Stimulated activated CD8-positive, alpha-beta memory T cell treated with anti-CD3 and anti-CD28 coated beads, Interleukin-4, amount 100 ng/mL, for 48 hours (primary cell): ENCODE results near the gene MIA.
"Not testable (repeated sequence)": the region's sequence is repeated elsewhere in the genome, so short reads cannot be mapped to it uniquely, and the experiment has no call there.

Experiments
- DNase-seq: peaks from one replicate; pipeline ENCODE4 v3.0.0-alpha.2; 2020

Gene MIA

DNA sequence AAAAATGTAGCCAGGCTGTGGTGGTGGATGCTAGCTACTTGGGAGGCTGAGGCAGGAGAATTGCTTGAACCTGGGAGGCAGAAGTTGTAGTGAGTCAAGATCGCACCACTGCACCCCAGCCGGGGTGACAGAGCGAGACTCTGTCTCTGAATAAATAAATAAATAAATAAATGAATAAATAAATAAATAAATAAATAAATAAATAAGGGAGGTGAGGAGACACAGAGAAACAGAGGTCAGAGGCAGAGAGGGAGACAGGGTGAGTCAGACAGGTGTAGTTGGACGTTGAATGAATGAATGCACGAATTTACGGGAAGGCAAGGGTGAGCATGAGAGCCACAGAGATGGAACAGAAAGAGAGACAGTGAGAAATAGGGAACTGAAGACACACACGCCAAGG is 5.8 kb downstream of the MIA start:
- DNase-seq: no peak

GRCh38 chr19:40783711-40784110 is 8.4 kb downstream of the MIA start:
- DNase-seq: no peak

- DNase-seq: not testable (repeated sequence)
Observed at GRCh38 chr19:40784146-40784545, 8.8 kb downstream of the MIA start.

DNA sequence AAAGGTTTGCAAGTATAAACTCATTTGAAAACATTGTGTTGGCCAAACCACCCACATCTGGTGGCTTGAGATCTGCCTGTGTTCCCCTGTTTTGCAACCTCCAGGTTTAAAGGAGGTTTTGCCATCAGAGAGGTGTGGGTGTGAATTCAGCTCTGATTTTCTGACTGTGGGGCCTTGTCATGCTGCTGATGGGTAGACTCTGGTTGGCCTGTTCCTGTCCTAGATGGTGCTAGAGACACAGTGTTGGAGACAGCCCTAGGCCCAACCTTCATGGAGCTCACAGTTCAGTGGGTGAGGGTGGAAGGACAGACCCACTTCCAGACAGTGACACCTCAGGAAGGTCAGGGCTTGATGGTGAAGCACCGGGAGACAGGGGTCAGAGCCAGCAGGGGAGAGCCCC is 10.2 kb downstream of the MIA start:
- DNase-seq: no peak

- no peak for DNase-seq
Observed at GRCh38 chr19:40786060-40787037, 11.0 kb downstream of the MIA start.

DNA sequence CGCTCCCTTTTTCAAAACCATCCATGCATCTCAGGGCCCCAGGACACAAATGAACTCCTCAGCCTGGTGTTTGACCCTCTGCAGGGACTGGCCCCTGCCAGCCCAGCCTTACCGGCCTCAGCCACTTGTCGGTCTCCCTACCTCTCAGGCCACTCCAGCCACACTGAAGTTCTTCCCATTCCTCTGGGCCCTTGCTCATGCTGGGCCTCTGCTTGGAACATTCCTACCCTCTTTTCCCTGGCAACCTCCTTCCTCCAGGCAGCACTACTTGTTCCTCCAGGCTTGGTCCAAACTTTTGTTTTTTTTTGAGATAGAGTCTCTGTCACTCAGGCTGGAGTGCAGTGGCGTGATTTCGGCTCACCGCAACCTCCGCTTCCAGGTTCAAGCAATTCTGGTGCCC is 16.0 kb downstream of the MIA start:
- DNase-seq: no peak

DNA sequence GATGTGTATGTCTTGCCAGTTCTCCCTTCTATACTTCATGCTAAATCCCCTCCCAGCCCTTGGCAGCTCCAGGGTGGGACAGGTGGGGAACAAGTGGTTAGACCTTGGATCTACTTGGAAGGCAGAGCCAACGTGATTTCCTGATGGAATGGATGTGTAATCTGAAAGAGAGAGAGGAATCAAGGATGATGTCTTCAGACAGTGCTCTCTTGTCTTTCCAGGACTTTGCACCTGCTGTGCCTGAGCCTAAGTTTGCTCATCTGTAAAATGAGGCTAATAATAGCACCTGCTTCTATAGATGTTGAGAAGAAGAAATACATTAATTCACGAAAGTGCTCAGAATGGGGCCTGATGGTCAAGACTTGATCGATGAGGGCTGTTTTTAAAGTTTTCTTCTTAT is 16.7 kb downstream of the MIA start:
- no peak for DNase-seq

GRCh38 chr19:40797166-40797962 is 22.0 kb downstream of the MIA start:
- no peak for DNase-seq

DNA sequence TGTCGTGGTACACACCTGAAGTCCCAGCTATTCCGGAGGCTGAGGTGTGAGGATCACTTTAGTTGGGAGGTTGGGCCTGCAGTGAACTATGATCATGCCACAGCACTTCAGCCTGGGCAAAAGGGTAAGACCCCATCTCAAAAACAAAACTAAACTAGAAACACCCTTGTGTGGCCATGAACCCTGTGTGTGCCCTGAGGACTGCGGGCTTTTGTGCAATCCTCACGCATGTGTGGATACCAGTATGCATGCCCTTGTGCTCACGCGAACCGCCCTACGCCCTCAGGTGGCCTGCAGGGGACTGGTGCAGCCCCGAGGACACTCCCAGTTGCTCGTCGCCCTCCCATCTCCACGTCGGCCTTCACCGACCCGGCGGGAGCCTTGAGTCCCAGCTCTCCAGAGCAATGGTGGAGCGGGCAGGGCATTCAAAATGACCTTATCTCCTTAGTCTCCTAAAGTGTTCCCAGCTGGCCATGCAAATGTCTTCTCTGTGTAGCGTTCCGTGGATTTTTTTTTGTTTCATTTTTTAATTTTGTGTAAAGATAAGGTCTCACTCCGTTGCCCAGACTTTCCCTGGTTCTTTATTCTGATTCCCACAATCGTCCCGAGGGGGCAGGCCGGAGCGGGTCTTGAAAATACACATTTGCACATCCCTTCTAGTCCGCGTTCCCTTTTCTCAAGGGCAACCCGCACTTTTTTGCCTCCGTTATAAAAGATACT is 22.8 kb downstream of the MIA start:
- peak; percentile 76 for DNase-seq

DNA sequence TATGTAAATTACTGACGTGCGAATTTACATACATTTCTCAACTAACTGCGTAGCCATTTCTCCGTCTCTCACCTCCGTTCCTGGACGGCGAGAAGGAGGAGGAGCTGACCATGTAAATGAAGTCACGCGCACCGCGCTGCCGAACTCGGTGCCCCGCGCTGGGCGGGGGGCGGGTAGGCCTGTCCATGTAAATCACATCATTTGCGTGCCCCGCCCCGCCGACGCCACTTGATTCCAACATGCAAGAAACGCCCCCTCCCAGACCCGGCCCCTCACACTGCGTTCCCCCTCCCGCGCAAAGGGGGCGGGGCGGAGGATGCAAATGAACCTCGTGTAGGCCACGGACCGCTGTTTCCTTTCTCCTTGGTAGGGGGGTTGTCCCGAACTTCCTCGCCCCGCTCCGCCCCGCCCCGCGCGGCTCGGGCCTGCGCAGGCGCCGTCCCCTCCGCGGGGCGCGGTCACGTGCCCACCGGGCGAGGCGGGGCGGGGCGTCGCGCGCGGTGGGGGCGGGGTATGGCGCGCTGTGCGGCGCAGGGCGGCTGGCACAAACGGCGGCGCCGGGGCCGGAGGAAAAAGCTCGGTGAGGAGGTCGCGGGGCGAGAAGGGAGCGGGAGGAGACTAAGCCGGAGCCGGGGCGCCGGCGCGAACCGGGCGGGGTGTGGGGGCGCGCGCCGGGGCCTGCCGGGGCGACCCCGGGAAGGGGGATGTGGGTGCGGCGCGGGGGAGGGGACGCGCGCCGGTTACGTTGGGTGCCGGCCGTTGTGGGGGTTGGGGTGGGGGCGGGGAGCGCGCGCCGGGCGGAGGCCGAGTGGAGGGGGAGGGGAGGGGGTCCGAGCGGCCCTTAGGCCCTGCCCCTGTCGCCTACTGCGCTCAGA is 23.6 kb downstream of the MIA start, which contains the start of gene EGLN2:
Gene EGLN2 (plus strand): TSS at position 509 of the 875 bp plus-strand sequence. CDS start 1,382 bp downstream, outside the sequence.
- peak; percentile 100 for DNase-seq

DNA sequence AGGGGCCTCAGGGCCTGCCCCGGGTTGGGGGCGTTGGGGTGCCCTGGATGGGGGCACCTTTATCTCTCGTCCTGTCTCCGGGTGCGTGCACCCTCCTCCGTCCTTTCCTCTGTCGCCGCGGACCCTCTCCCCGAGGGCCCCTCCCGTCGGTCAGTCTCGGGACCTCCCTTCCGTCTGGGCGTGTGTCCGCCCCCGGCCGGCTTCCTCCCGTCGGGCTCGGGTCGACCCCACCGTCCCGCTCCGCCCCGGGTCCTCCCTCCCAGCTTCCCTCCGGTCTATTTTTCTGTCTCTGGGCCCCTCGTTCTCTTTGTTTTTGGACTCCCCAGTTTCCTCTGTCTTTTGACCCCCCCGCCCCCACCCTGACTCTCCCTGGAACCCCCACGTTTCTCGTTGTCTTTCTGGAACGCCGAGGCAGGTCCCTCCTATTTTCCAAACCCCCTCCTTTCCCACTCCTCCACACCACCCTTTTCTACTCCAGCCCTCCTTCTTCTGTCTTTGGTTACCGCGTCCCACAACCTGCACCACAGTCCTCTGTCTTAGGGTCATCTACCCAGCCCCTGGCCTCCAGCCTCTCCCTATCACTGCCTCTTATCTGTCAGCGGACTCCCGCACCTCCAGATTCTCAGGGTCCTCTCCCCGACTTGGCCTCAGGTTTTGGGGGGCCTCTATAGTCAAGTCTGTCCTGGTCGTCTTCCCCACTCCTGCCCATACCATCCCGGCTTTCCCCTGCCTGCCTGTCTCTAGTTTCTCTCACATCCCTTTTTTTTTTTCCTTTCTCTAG is 24.4 kb downstream of the MIA start:
- DNase-seq: peak; percentile 60

- no peak for DNase-seq
Observed at GRCh38 chr19:40800339-40800996, 25.1 kb downstream of the MIA start.

DNA sequence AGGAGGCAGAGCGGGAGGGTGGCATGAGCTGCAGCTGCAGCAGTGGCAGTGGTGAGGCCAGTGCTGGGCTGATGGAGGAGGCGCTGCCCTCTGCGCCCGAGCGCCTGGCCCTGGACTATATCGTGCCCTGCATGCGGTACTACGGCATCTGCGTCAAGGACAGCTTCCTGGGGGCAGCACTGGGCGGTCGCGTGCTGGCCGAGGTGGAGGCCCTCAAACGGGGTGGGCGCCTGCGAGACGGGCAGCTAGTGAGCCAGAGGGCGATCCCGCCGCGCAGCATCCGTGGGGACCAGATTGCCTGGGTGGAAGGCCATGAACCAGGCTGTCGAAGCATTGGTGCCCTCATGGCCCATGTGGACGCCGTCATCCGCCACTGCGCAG is 25.7 kb downstream of the MIA start:
- DNase-seq: no peak

DNA sequence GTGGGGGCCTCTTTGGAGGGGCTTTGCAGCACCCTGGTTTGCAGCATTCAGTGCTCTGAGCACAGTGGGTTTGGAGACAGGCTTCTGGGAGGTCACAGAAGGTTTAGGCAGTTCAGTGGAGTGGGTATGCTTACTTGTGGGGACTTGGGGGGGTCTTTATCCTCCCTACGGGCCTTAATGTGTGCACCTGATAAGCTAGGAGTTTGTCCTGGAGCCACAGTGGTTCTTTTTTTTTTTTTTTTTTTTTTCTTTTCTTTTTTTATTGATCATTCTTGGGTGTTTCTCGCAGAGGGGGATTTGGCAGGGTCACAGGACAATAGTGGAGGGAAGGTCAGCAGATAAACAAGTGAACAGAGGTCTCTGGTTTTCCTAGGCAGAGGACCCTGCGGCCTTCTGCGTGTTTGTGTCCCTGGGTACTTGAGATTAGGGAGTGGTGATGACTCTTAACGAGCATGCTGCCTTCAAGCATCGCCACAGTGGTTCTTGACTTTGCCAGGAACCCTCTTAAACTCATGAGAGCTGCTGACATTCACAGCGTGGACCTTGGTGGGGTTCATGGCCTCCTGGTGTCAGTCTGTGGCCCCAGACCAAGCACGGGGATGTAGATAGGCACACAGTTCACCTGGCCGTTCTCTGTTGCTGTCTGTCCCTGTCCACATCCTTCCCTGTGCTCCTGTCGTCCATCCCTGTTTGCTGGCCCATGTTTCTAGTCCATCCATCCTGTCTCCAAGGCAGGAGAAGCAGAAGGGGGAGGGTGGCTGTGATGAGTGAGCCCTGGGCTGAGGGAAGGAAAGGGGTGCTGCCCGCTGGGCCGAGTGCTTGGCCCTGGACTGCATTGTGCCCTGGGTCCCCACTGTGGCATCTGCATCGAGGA is 26.3 kb downstream of the MIA start:
- no peak for DNase-seq

DNA sequence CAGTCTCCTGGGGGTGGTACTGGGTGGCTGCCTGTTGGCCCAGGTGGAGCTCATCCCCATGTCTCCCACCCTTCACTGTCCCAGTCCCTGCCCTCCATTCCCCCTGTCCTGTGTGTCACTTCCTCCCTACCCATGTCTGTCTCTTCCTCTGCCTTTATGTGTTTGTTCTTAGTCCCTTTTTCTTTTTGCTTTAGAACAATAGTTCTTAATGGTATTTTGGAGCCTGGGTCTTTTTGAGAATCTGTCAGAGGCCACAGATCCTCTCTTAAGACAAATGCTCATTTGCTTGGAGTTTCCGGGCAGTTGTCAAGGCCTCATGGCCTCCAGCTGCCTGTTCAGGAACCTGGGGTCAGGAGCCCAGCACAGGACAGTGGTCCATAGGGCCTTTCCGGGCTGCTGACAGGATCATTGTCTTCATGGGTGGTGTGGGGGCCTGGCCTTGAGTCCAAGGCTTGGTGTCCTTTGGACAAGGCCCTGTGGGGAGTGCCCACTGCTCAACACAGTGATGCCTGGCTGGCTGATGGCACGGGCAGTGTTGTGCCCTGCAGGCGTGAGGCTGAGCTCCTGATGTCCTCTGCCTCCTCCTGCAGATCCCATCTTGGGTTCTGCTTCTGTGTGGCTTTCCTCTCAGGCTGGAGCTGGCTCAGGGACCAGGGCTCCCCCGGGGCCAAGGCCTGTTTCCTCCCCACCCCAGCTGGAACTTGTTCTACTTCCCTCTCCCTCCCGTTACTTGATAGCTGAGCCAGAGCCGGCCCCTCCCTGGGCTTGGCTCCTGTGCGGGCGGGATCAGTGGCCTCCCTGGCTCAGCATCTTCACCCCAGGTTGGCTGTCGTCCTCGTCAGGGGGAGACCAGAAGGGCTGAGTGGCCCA is 27.2 kb downstream of the MIA start:
- DNase-seq: no peak

DNA sequence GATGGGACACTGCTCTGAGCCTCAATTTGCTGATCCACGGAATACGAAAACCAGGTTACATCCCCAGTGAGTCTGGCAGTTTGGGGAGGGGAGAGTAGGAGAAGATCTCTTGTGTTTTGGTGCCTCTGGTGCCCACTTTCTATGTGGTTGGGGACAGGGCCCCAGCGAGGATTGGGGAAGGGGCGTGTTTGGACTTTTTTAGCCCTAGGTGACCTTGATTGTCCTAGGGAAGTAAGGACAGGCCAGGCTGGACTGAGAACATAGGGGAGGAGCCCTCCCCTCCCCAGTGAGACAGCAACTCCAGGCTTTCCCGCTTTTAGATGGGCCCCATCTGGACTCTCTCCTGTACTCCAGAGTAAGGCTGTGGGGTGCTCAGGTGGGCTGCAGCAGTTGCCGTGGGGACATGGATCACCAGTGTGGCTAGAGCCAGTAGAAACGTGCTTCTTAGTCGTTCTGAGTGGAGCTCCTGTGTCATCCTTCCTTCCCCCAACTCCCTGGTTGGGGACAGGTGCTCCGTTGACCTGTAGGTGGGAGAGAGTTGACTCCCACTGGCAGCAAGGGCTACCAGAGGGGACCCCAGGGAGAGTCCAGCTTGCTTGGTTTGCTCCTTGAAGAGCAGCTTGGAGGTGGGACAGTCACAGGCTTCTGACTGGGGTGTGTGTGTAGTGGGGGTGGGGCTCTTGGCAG is 28.0 kb downstream of the MIA start:
- no peak for DNase-seq

DNA sequence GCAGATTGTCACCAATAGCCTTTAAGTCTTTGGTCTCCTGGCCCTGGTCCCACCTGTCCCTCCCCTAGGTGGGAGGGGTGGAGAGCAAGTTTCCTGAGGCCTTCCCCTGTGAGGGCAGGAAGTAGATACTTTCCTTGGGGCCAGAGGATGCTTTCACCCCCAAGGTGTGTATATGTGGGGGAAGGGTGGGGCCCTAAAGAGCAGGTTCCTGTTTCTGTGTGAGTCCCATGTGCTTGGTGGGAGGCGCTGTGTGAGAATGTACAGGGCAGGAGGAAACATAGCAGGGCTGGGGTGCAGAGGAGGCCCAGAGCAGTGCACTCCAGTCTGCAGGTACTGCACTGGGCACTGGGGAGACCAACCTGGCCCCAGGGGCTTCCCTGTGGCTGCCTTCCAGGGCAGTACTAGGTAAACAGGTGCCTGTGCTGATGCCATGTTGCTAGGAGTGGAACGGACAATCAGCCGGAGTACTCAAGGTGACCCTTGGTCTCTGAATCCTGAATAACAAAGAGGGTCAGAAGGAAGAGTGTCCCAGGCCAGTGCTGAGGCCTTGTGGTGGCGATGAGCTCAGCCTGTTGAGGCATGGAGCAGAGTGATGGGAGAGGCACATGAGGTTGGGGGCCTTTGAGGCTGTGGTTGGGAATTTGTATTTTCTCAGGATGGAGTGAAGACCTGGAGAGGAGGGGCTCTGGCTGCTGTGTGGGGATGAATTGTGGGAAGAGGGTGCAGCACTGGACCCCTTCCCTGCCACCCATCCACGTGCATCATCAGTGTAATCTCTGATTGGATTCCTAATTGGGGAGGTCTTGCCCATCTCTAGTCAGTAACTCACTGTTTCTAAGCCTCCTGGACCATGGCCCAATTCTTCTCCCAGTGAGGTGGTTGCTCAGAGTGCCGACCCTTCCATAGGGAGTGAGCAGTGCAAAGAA is 28.8 kb downstream of the MIA start:
- peak; percentile 57 for DNase-seq
